Hematopoietic multipotent progenitor cell treated with erythropoietin and hydrocortisone succinate and interleukin-3 and kit ligand, for 4 days (in vitro differentiated cells): ENCODE results near the gene PCBP3.
A peak's percentile ranks its signal among the peaks of the same experiment; 100 is the strongest.

Source experiments
- DNase-seq: peaks from one replicate; pipeline ENCODE4 v3.0.0-alpha.2; 2015

Gene PCBP3

DNA sequence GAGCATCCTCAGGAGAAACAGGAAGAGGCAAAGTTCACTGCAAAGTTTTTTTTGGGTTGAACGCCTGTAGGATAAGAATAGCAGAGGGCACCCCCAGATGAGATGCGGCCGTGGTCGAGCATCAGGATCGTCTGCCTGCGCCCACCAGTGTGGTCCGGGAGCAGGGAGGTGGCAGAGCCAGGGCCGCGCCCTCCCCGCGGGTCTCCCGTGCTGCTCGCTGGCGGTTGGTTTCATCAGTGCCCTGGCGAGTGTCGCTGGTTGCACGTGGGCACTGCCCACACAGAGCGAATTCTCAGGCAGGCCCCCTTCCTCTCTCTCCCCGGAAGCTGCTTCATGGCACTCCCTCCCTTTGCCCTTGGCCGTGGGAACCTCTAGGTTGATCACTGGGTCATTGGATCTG lies 120.0 kb downstream of the PCBP3 start:
- DNase-seq, result no peak

DNA sequence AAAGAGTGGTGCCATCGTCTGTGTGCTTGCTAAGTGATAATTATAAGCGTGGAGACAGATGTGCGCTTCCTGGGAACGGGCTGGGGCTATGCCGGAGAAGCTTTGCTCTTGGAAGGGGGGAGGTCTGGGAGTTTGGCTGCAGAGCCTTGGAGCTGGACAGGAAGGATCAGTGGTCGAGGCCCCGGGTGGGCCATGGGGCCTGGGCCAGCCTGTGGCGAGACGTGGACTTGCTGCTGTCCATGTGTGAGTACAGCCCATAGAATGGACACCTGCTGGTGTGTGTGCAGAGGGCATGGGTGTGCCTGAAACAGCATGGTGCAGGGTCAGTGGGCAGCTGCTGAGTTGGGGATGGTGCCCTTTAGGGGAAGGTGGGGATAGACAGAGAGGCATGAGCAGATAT lies 121.3 kb downstream of the PCBP3 start:
- DNase-seq, result no peak

DNA sequence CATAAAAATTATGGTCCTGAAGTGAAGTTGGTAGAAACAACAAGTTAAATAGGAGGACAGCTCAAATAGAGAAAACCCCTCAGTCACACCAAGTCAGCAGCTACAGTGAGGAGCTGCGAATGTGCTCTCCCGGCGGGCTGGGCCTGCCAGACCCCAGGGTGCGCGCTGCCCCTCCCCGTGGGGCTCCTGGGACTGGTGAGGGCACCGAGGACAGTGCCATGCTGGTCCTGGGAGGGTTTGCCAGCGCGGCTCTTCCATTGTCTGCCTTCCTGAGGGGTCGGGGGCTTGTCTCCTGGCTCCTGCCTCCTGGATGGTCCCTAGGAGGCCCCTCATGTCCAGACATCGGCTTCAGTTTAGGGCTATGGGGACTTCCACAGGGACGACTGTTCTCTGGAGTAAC lies 121.8 kb downstream of the PCBP3 start:
- DNase-seq, result no peak

DNA sequence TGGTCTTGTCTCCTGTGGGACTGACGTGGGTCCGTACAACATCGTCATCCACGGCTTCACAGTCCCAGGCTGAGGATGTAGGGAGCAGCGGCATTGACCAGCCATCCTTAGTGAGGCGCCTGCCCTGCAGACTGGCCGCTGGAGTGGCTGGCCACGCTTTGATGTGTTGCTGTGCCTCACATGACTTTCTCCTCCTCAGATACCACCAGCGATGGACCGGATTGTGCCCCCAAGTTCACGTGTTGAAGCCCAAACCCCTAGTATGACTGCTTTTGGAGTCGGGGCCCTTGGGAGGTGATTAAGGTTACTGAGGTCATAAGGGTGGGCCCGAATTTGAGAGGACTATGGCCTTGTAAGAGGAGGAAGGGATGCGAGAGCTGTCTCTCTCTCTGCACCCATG lies 122.5 kb downstream of the PCBP3 start:
- DNase-seq, result no peak

DNA sequence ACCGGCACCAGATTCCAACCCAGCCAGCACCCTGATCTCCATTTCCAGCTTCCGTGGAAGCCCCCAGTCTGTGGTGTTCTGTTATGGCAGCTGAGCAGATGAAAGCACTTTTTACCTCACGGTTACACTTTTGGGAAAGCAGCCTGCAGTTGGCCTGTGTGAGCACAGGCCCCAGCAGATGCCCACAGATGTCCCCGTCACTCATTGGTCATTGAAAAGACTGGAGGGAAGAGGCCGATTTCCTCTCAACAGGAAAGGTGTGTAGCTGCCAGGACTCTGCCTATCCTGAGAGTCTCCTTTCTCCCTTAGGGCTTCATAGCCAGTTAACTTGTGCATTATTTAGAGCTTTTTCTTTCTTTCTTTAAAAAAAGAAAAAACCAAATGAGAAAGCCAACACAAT lies 123.0 kb downstream of the PCBP3 start:
- DNase-seq, result no peak

DNA sequence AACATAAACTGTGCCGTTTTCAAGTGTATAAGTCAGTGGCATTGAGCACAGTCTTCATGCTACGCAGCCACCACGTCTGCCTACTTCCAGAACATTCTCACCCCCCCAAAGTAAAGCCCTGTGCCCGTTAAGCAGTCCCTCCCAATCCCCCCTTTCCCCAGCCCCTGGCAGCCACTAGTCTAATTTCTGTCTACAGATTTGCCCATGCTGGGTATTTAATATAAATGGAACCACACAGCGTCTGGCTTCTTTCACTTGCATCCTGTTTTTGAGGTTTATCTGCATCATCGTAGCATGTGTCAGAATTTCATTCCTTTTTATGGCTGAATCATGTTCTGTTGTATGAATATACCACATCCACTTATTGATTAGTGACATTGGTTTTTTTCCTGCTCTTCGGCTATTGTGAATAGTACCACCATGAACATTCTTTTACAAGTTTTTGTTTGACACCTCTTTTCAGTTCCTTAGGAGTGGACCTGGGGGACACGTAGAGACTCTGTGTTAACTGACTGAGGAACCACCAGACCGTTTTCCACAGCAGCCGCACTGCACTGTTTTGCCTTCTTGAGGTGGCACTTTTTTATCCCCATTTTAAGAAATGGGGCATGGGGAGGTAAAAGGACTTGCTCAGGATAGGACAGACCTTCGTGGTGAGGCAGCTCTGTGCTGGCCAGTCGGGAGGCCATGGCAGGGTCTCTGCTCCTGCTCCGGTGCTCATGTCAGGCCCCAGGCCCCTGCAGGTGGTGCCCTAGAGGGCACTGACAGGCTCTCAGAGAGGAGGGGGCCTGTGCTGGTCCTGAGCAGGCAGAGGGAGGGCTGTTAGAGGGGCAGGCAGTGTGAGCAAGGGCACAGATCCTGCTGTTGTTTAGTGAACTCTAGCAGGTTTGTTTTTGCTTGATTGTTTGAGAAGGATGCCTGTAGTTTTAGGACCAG lies 123.8 kb downstream of the PCBP3 start:
- DNase-seq, result no peak

DNA sequence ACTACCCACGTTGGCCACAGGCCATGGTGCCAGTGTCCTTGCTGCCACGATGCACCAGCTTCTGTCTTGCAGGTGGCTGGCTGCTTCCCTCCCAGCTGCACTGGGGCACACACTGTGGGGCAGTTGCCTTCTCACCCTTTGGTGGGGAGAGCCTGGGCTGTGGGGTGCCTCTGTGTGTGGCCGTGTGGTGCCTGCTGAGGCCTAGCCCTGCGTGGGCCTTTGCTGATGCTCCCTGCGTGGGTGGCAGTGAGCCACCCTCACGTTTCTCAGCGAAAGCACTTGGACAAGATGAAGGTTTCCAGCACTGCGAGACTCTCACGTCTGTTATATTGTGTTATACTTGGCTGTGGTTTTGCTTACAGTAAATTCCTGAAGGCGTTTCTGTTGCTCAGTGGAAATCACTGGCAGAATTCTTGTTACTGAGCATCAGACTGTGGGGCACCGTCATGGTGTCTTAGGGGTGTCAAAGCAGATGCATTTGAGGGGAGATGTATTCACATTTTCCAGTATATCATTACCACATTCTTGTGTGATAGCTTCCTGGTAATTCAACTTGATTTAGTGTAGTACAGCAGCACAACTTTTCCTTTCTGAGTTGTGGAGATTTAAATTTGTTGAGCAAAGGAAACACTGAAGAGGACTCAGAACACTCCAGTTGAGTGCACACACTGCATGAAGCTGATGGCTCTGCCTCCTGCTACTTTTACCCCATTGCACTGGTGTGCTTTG lies 124.7 kb downstream of the PCBP3 start:
- DNase-seq, result no peak

DNA sequence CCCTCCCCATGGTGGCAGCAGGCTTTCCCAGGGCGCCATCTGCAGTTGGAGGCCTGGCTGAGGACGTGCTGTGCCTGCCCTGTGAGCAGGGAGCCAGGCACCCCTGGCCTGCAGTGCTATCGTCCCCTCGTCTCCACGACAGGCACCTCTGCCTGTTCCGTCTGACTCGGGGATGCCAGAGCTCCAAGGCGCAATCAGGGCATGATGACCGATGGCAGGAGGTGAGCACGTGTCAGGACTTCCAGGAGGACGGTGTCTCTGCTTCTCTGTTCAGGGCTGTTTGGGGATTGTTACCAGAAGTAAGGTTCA lies 125.2 kb downstream of the PCBP3 start:
- peak; percentile 4 for DNase-seq

DNA sequence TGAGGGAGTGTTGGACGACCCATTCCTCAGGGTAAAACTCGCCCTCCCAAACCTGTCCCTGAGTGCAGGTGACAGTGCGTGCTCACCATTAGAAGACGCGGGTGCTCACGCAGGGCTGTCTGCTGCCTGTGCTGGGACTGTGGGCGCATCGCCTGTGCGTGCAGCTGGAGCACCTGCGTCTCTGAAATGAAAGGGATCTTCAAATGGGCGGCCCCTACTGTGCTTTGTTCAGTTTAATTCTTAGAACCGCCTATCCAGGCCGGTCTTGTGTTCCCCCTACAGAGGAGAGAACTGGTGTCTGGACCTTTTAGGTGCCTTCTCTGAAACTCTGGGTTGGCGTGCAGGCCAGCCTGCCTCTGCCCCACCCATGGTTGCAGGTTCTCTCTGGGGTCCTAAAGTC lies 125.8 kb downstream of the PCBP3 start:
- DNase-seq, result no peak

DNA sequence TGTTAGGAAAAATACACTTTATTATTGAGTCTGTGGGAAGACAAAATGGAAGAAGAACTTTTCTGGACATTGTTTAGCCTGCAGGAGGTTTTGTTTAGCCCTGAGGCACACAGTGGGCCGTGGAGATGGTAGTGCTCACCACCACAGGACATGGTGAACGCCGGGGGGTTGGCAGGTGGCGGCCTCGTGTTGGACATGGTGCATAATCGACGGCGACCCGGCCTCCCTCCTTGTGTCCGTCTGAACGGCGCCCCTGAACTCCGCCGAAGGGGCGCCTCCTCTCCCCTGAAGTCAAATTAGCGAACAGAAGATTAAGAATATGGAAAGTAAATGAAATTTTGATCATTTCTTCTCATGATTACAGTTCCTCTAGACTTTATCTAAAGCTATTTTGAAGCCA lies 126.4 kb downstream of the PCBP3 start:
- no peak for DNase-seq

DNA sequence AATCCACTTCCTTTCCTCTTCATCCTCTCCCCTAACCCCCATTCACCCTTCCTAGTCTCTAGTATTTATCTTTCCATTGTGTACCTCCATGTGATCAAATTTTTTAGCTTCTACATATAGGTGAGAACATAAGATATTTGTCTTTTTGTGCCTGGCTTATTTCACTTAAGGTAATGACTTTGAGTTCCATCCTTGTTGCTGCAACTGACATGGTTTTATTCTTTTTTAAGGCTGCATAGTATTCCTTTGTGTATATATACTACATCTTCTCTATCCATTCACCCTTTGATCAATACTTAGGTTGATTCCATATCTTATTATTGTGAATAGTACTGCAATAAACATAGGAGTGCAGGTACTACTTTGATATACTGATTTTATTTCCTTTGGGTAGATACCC lies 128.7 kb downstream of the PCBP3 start:
- no peak for DNase-seq

DNA sequence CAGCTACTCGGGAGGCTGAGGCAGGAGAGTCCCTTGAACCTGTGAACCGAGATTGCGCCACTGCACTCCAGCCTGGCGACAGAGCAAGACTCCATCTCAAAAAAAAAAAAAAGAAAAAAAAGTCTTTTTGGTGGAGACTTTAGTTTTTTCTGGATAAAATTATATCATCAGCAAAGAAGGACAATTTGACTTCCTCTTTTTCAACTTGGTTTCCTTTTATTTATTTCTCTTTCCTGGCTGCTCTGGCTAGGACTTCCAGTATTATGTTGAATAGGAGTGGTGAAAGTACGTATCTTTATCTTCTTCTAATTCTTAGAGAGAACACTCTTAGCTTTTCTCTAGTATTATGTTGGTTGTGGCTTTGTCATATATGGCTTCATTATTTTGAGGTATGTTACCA lies 130.8 kb downstream of the PCBP3 start:
- peak; percentile 31 for DNase-seq

DNA sequence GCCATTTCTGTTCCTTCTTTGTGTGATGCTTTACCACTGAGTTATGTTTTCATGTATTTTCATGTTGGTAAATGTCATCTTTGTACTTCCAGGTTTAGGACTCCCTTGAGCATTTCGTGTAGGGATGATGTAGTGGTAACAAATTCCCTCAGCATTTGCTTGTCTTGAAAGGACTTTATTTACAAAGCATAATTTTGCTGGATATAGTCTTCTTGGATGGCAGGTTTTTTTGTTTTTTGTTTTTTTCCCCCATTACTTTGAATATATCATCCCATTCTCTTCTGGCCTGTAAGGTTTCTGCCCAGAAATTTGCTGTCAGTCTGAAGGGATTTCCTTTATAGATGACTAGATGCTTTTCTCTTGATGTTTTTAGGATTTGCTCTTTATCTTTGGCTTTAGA lies 133.4 kb downstream of the PCBP3 start:
- no peak for DNase-seq

DNA sequence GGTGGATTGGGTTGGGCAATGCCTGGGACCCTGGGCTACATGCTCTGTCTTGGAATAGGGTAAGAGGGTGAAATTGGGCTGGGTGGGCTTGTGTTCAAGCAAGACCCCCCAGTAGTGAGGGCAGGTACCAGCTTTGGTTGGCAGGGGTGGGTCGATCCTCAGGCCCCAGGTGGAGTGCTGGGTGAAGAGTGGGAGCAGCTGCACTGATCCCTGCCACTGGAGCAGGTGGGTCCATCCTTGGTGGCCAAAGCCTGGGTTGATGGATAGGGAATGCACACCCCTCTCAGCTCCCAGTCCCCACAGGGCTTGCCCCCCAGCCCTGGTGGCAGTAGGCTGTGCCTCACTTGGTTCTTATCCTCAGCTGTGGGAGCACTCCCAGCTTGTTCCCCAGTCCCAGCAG lies 135.2 kb downstream of the PCBP3 start:
- no peak for DNase-seq

DNA sequence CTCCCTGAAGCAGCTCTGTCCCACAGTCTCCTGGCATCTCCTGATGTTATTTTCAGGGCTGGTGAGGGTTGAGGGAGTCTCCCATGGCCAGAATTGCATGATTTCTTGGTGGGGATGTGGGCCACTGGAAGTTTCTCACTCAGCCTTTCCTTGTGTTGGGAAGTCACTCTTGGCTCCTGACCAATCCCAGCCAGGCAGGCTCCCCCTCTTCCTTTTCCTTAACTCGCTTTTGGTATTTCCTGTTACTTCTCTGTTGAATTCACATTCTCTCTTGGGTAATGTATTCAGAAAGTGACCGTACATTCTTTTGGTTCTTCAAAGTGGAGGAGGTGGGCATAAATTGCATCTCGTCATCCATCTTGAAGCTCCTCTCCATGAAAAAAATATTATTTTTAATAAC lies 135.7 kb downstream of the PCBP3 start:
- DNase-seq, result no peak

DNA sequence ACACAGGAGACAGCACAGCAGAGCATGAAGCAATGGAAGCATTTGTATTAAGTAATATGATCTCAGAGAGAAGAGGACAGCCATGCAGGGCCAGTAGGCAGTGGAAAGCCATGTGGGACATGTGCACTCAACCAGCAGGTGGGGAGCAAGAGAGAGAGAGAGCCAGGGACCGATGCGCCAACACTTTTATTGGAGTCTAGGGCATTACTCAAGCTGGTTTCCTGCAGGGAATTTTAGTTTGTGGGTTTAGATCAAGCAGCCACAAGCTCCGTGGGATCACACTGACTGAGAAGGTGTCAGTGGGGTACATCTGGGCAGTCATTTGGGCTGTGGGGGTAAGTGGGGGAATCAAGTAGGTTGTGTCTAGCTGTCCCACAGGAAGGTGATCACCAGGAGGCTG lies 137.1 kb downstream of the PCBP3 start:
- DNase-seq, result no peak

DNA sequence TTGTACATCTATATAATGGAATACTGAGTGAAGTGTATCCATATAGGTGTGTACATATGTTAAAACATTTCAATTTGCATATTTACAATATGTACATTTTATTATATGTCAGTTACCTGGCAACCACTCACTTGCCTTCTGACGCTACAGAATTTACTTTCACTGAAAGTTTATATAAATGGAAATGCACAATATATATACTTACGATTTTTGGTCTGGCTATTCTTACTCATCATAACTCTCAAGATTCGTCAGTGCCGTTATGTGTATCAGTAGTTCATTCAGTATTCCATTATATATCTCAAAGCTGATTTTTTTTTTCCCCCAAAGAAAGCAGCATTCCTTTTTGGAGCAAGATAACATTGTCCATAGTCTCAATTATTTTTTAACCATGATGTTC lies 138.2 kb downstream of the PCBP3 start:
- no peak for DNase-seq

DNA sequence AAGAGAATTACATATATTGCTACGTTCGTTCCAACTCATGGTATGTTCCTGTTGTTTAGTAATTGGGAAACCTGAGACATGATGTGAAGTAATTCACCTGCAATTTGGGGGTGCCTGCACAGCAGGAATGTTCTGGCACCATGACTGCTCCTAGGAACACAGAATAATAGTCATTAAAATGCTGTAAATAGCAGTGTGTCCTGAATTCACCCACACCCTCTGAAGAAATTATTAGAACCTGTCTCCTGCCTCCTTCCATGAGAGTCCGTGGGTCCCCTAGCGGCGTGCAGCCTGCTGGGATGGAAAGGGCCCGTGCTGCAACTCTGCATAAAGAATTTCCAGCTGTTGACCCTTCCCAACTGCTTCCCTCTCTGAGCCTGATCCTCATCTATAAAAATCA lies 143.1 kb downstream of the PCBP3 start:
- no peak for DNase-seq

DNA sequence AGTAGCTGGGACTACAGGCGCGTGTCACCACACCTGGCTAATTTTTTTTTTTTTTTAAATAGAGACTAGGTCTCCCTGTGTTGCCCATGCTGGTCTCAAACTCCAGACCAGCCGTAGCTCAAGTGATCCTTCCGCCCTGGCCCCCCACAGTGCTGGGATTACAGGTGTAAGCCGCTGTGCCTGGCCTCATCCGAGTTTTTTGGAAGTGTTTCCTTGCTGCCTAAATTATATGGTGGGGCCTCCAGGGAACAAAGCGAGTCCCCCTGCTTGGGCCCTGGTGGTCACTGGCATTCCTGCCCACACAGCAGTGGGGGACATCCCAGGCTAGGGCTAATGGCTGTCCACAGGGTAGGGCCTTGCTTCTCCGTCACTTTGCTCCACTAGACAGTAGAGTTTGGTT lies 143.8 kb downstream of the PCBP3 start:
- DNase-seq, result no peak

DNA sequence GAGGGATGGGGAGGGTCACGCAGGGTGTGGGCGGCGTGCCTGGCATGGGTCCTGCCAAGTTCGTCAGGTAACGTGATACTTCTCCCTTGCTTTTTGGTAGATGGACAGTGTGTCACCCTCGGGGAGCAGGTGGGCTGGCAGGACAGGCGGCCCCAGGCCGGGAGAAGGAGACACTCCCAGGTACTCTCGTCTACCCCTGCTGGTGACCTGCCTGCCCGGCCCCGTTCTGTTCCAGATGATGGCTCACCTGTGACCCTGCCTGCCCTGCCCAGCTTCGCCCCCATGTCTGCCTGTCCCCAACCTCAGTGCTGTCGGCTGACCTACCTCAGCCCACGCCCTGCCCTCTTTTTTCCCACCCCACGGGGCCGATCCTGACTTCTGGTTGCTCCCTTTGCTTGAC lies 144.7 kb downstream of the PCBP3 start:
- no peak for DNase-seq

DNA sequence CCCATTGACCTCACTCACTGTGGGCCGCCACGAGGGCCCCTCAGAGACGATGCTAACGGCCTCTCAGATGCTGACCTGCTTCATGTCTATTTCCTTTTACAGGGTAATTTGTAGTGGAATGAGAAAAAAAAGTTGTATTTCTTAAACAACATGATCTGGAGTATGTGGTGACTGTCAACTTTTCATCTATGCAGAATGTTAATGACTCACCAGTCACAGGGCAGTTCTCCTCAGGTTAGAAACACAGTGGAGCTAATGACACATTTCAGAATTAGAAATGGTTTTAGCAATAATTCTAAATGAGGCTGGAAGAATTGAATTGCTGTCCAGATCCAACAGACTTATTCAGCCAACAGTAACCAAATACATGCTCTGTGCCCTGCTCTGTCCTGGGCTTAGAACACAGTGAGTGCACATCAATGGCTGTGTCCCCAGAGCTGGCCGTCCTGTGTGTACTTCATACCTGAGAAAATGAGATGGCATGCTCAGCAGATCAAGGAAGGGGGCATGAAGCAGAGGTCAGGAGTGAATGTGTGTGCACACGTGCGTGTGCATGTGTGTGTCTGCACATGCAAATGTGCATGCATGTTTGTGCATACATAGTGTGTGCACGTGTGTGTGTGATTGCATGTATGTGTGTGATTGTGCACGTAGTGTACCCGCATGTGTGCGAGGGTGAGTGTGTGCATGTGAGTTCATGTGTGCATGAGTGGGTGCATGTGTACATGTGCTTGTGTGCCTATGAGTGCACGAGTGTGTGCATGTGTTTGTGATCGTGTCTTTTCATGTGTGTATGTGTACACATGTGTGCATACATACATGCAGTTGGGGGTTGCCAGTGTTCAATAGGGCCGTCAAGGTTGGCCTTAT lies 145.3 kb downstream of the PCBP3 start:
- no peak for DNase-seq

DNA sequence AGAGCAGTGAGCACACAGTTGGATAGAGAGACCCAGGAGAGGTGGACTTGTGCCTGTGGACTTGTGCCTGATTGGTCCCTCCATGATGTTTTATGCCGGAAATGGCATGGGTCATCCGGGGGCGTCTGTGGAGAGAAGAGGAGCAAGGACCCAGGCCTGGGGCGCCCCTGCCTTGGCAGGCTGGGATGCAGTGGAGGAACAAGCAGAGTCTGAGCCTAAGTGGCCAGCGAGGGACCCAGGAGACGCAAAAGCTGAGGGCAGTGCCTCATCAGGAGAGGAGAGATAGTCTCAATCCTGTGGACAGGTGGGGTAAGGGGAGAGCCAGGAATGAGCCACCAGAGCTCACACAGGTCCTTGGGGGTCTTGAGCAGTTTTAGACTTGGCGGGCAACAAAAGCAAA lies 146.9 kb downstream of the PCBP3 start:
- DNase-seq, result no peak

DNA sequence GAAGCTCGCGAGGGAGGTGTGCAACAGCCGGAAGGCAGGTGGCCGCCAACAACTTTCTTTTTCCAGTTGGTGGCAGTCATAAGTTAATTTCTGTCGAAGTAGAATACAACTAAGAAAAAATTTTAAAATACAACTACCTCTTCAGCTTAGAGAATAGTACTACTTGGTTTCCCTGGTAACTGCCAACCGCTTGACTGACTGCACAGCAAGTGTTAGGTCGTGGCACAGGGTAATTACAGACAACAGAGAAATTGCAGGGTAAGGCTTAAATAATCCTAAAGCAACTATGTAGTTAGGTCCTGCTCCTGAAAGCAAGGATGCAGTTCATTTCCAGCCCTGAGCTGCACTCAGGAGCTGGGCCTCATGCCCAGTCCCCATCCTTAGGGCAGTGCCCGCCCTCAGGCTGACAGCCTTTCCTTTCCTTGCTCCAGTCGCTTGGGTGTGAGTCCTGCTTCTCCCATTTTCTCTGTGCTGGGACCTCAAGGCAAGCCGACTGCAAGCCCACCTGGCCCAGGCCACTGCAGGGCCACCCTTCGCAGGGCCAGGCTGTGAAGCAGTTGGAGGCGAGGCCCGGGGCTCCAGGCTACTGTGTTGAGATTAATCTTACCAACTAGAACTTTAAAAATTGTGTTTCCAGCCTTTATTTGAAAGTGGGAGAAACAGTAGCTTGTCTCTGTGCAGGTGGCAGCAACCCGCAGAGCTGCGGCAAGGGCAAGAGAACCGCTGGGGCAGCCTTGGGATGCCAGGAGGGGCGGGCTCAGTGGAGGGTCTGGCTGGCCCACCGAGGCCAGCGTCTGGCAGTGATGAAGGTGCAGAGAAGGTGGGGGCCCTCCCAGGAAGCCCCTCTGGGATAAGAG lies 148.3 kb downstream of the PCBP3 start:
- no peak for DNase-seq
